GM18870 (cell line): ENCODE results near the gene PFKFB1.

Source experiments
- ATAC-seq: cut with Tn5 transposase; IDR thresholded peaks from one replicate; pipeline ENCODE4 v1.9.1; 2021; ENCODE audit warnings: moderate library complexity; ENCODE audit not compliant: unreplicated experiment

Gene PFKFB1

DNA sequence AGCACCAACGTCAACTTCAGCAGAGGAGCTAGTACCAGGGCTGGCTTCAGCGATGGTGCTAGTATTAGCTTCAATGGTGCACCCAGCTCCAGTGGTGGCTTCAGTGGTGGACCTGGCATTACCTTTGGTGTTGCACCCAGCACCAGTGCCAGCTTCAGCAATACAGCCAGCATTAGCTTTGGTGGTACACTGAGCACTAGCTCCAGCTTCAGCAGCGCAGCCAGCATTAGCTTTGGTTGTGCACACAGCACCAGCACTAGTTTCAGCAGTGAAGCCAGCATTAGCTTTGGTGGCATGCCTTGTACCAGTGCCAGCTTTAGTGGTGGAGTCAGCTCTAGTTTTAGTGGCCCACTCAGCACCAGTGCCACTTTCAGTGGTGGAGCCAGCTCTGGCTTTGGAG lies 65.1 kb downstream of the PFKFB1 start:
- ATAC-seq: no peak

DNA sequence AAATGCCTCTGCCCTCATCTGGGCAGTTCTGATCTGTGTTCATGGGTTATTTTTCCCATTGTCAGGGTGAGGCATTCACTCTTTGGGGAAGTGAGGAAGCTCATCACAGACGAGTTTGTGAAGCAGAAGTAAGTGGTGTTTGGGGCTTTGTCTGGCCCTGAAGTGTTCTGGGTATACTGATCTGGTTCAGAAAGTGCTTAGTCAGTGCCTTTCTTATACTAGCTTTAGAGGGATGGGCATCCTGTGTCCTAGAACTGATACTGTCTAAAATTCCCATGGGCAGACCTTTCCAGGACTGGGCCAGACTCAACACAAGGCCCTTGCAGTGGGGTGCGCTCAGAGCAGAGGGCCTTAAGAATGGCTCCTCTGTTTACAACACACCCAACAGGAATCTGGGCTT lies 67.0 kb downstream of the PFKFB1 start:
- no peak for ATAC-seq

GRCh38 chrX:54923376-54923775 lies 70.6 kb downstream of the PFKFB1 start:
- ATAC-seq: no peak

- ATAC-seq: no peak
These were observed 71.4 kb downstream of the PFKFB1 start for GRCh38 chrX:54922547-54922946.

DNA sequence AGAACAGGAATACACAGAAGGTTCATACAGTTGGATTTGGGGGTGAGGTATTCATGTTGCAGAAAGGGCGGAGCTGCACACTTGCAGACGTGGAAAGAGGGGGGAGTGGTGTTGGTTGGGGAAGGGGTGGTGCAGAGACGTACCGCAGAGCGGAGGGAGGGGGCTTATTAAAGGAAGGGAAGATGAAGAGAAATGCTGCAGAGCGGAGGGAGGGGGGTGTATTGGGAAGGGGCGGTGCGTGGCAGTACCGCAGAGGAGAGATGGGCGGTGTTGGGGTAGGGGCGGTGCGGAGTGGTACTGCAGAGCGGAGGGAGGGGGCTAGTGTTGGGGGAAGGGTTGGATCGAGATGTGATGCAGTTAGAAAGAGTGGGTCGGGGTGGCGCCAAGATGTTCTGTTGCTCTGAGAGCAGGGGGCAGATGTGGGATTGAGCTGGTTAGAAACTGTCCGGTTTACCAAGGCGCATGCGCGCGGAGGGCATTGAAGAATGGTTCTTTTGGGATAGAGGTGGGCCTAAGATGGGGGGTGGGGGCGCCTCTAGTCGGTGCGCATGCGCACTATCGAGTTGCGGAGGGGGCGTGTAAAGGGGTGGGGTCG lies 72.5 kb downstream of the PFKFB1 start:
- no peak for ATAC-seq

DNA sequence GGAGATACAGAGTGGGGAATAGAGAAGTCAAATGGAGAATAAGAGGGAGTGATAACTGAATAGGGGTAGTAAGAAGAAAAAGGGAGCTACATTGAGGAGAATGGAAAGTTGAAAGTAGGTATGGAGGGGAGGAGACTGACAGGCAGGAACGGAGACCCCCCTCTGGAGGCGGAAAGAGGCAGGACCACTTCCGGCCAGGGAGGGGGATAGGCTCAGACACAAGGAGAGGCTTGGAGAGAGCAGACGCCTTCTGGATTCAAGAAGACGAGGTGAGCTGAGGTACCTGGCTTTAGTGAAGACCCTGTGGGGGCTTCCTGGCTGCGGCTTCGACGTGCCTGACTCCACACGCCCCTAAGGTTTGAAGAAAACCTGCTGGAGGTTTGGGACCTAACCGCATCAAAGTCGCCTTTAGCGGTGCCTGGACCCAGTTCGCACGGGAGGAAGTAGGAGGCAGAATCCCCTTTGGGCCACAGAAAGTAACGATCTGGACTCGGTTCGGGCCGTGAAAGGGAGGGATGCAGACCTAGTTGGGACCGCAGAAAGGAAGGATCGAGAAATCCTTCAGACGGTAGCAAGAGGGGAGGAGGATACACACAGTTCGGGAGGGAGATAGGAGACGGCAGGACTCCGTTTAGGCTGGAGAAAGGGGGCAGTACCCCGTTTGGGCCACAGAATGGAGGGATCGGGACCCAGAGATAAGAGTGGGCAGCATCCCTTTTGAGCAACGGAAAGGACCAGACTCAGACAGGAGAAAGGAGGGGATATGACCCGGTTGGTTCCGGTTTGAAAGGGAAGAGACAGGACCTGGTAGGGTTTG lies 73.2 kb downstream of the PFKFB1 start, which contains the start of gene TRO:
Gene TRO (plus strand): TSS at position 215 of the 817 bp plus-strand sequence. CDS start 1,423 bp downstream, outside the sequence.
- ATAC-seq: no peak

DNA sequence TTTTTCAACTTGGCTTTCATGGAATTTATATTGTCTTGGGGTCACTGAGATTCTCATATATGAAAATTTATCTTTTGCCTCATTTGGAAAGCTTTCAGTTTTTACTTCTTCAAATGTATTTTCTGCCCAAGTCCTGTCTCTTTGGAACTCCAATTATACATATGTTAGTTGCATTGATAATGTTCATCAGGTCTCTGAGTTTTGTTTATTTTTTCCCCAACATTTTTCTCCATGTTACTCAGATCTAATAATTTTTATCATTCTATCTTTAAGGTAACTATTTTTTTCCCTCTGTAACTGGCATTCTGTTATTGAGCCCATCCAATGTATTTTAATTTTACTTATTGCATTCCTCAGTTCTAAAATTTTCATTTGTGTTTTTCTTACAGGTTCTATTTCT lies 84.0 kb downstream of the PFKFB1 start:
- no peak for ATAC-seq

DNA sequence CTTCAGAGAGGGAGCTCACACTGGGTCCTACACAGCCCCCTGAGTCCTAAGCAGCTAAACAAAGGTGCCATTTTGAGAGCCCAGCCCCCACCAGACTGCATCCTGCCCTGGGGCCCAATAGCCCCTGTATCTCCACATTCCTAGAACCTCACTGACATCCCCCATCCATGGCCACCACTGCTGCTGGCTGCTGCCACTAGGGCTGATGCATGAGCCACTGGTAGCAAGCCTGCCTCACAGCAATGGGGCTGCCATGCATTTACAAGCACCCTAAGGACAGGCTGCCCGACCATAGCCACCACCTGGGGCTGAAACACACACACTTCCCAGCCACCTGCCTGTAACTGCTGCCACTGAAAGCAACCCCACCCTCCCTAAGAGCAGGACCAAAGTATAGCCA lies 99.8 kb downstream of the PFKFB1 start:
- no peak for ATAC-seq

DNA sequence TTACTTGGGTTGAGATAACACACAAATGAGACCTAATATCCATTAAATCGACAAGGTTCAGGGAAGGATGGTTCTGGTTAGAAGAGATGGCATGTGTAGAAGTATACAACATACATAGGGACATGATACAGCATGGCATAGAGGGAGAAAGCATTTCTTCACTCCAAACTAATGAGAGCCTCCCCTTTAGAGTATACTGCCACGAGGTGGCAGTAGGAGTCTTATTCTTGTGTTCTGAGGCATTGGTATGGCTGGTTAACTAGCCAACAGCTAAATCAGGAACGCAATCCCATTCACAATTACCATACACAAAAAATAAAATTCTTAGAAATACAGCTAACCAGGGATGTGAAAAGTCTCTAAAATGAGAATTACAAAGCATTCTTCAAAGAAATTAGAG lies 102.4 kb downstream of the PFKFB1 start:
- ATAC-seq: no peak

DNA sequence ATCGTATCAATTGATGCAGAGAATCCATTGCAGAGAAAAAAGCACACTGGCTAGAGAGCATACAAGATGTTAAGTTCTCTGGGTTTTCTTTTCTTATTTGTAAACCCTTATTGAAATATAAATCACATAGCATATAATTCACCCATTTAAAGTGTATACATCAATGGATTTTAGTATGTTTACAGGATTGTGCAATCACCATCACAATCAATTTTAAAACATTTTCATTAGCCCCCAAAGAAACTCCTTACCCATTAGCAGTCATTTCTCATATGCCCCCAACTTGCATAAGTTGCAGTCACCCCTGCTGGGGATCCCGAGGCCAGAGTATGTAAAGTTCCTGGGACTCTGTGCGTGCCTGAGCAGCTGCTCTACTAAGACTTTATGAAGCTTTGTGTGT lies 108.2 kb downstream of the PFKFB1 start:
- no peak for ATAC-seq
